Measurements from ENCODE around the gene ZNF521. TPM values are rescaled to one million over a fixed set of nuclear protein-coding genes. Genes with fewer than 3 reads are reported as not detected.

Gene ZNF521
- total RNA-seq, 4 donors from 2014 or later = 4.7 to 15.4 (median 7.7) TPM

- intact Hi-C loops (cut with DNase I; ENCODE audit: low total_unique reads) = no loop called here
- no peak for TF ChIP-seq POLR2A (IDR thresholded peaks at IDR 0.05)
- TF ChIP-seq, protein P1, sequence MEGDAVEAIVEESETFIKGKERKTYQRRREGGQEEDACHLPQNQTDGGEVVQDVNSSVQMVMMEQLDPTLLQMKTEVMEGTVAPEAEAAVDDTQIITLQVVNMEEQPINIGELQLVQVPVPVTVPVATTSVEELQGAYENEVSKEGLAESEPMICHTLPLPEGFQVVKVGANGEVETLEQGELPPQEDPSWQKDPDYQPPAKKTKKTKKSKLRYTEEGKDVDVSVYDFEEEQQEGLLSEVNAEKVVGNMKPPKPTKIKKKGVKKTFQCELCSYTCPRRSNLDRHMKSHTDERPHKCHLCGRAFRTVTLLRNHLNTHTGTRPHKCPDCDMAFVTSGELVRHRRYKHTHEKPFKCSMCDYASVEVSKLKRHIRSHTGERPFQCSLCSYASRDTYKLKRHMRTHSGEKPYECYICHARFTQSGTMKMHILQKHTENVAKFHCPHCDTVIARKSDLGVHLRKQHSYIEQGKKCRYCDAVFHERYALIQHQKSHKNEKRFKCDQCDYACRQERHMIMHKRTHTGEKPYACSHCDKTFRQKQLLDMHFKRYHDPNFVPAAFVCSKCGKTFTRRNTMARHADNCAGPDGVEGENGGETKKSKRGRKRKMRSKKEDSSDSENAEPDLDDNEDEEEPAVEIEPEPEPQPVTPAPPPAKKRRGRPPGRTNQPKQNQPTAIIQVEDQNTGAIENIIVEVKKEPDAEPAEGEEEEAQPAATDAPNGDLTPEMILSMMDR (IDR thresholded peaks at IDR 0.05) = no peak
- no peak for DNase-seq (ENCODE audit: low spot score in 2 of 2)
- no peak overlapping the region for H3K4me3 ChIP-seq (ENCODE audit: low read depth, poor library complexity, severe bottlenecking)
- 68 to 71% methylated on average over 3 of the region's 3 CpGs for WGBS, 2 donors
These were observed 114.2 kb downstream of the ZNF521 start for GRCh38 chr18:25237571-25238267.

DNA sequence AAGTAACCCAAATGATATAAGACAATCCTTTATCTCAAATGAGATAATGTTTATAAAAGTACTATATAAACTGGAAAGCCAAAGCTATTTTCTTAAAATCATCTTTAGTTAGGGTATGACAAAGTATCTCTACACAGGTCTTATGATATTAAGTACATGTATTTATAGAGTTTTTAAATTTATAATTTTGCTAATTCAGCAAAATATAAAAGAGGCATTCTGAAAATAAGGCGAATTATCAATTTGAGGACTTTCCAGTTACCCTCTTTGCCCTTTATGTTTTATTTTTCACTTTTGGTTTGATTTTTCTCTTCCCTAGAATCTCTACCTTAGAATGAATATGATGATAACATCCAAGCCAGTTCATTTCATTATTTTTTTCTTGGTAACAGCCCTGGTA lies 115.2 kb downstream of the ZNF521 start:
- WGBS, 2 donors = 93 to 98% methylated on average over 1 of the region's 1 CpG
- no peak overlapping the region for H3K4me3 ChIP-seq (ENCODE audit: low read depth, poor library complexity, severe bottlenecking)
- intact Hi-C loops (cut with DNase I; ENCODE audit: low total_unique reads) = no loop called here
- DNase-seq (ENCODE audit: low spot score in 2 of 2) = no peak
- TF ChIP-seq, protein P1 (IDR thresholded peaks at IDR 0.05) = no peak
- no peak for TF ChIP-seq POLR2A (IDR thresholded peaks at IDR 0.05)

DNA sequence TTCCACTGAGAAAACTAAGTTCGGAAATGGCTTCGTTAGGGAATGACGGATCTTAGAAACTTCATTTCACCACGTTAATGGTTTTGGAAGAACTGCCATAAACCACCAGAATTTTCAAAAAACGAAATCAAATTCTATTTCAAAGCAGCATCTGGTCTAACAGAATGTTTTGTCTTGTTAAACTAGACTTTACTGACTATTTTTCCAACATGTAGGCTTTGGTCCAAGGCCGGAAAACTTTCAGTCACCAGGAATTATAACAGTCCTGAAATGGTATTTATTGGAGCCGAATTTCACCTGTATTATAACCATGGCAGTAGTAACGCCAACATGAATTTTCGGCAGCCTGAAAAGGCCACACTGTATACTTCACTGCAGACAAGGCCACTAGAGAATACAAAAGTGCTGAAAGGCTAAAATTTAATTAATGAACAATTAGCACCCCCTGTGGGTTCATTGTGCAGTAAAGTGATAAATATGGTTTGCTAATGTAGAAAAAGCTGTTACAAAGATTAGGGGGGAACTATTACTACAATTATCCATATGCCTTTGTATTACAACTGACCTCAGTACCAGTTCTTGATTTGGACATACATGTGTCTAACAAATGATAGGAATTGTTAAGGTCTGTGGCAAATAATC lies 116.4 kb downstream of the ZNF521 start:
- 57 to 76% methylated on average over 9 of the region's 9 CpGs for WGBS, 2 donors
- no peak overlapping the region for H3K4me3 ChIP-seq (ENCODE audit: low read depth, poor library complexity, severe bottlenecking)
- DNase-seq (ENCODE audit: low spot score in 2 of 2) = no peak
- TF ChIP-seq, protein P1 (IDR thresholded peaks at IDR 0.05) = no peak
- no peak for TF ChIP-seq POLR2A (IDR thresholded peaks at IDR 0.05)
- intact Hi-C loops (cut with DNase I; ENCODE audit: low total_unique reads) = no loop called here

GRCh38 chr18:25234740-25235345 lies 117.1 kb downstream of the ZNF521 start:
- no peak for TF ChIP-seq POLR2A (IDR thresholded peaks at IDR 0.05)
- TF ChIP-seq, protein P1 (IDR thresholded peaks at IDR 0.05) = no peak
- WGBS, 2 donors = 67 to 84% methylated on average over 3 of the region's 3 CpGs
- intact Hi-C loops (cut with DNase I; ENCODE audit: low total_unique reads) = no loop called here
- DNase-seq (ENCODE audit: low spot score in 2 of 2) = no peak
- no peak overlapping the region for H3K4me3 ChIP-seq (ENCODE audit: low read depth, poor library complexity, severe bottlenecking)

- no peak overlapping the region for H3K4me3 ChIP-seq (ENCODE audit: low read depth, poor library complexity, severe bottlenecking)
- TF ChIP-seq, protein P1 (IDR thresholded peaks at IDR 0.05) = no peak
- TF ChIP-seq POLR2A (IDR thresholded peaks at IDR 0.05) = no peak
- no peak for DNase-seq (ENCODE audit: low spot score in 2 of 2)
- intact Hi-C loops (cut with DNase I; ENCODE audit: low total_unique reads) = no loop called here
- 76 to 80% methylated on average over 1 of the region's 1 CpG for WGBS, 2 donors
These were observed 117.7 kb downstream of the ZNF521 start for GRCh38 chr18:25234322-25234639.
